Cerebellar nuclear complex (tissue), 1 donor: Measurements from ENCODE around the gene PAX7.

ENCODE experiments used
- DNase-seq, 2 experiments: peaks; one replicate each; lab custom pipeline; 2025; lab: John Stamatoyannopoulos, UW

PAX7 gene

GRCh38 chr1:18795002-18795689 is 164.5 kb downstream of the PAX7 start:
- DNase-seq = no peak

GRCh38 chr1:18796950-18797349 is 166.3 kb downstream of the PAX7 start:
- no peak for DNase-seq
